ENCODE data around the gene MYO15A. TPM values are rescaled to one million over a fixed set of nuclear protein-coding genes. Genes with fewer than 3 reads are reported as not detected.

The MYO15A gene
- total RNA-seq, 1 experiment from 2014 or later = 3.5 TPM

DNA sequence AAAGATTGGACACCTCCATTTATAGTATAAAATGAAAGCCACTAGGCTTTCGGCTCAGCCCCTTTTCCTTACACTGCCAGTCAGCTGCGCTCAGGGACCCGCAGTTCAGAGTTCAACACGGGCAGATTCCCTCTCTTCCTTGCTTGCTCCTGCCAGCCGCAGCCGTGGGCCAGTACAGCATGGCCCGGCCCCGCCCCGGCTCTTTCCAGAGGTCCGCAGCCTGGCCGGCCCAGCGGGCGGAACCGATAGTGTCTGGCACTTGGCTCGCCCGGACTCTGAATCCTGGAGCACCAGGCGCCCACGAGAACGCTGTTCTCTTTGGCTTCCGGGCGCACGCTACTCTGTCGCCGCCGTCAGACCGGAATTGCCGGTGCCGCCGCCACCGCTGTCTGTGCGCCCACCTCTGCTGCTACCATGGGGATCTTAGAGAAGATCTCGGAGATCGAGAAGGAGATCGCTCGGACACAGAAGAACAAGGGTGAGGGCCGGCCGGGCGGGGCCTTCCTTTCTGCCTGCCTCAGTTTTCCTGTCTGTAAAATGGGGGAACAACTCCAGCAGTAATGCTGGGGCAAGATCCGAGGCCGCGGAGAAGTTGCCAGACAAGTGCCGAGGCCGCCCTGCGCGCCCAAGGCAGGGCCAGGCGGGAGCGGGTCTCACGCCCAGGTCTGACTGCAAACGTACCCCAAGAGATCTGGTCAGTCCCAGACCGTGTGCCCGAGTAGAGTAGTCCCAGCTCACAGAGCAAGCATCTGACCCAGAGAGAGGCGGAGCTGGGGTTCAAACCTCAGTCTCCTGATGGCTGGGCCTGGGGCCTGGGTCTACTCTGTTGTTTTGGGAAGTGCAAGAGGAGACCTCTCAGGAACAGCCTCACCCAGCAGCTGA, 20.7 kb upstream of the MYO15A start, which contains the start of gene DRG2:
DRG2 (plus strand) TSS at position 339 of the 882 bp plus-strand sequence; CDS start at position 415, 76 bp downstream.
- H3K4me2 ChIP-seq = peak within 1 kb of the TSS; percentile 87
- DNase-seq = peak; percentile 77 to 97
- H3K4me1 ChIP-seq (replicated peaks; ENCODE audit: insufficient read depth) = peaks cover 10% of the 10 kb centered on the region
- H3K79me2 ChIP-seq (ENCODE audit: low read depth) = peaks cover 37% of the 10 kb centered on the region
- no peaks in the 10 kb centered on the region for H4K20me1 ChIP-seq (ENCODE audit: insufficient read depth)
- peaks cover 15% of the 10 kb centered on the region; the same call in 1 of the 2 replicates for H3F3A ChIP-seq (ENCODE audit: insufficient read depth, low read depth)
- peak within 1 kb of the TSS; percentile 94 for H3K4me3 ChIP-seq
- ChIA-PET POLR2A (ENCODE audit: unreplicated experiment) (no interaction called here), CTCF (no interaction called here)
- intact Hi-C loops (cut with micrococcal nuclease; ENCODE audit: unreplicated experiment) = loop anchor here (2.0 kb wide), 1 partner anchor 49 kb away; the partner anchor contains the start of genes ATPAF2 and GID4
- TF ChIP-seq, protein P1, sequence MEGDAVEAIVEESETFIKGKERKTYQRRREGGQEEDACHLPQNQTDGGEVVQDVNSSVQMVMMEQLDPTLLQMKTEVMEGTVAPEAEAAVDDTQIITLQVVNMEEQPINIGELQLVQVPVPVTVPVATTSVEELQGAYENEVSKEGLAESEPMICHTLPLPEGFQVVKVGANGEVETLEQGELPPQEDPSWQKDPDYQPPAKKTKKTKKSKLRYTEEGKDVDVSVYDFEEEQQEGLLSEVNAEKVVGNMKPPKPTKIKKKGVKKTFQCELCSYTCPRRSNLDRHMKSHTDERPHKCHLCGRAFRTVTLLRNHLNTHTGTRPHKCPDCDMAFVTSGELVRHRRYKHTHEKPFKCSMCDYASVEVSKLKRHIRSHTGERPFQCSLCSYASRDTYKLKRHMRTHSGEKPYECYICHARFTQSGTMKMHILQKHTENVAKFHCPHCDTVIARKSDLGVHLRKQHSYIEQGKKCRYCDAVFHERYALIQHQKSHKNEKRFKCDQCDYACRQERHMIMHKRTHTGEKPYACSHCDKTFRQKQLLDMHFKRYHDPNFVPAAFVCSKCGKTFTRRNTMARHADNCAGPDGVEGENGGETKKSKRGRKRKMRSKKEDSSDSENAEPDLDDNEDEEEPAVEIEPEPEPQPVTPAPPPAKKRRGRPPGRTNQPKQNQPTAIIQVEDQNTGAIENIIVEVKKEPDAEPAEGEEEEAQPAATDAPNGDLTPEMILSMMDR (conservative IDR thresholded peaks at IDR 0.05) = no peak; the same call in 1 of the 2 replicates
- TF ChIP-seq EZH2 (IDR thresholded peaks at IDR 0.05; ENCODE audit: low read depth) = no peak
- H3K27me3 ChIP-seq (ENCODE audit: insufficient read depth, low read depth) = no peaks in the 10 kb centered on the region
- H3K9me2 ChIP-seq (ENCODE audit: insufficient read depth) = no peaks in the 10 kb centered on the region
- H3K27ac ChIP-seq = peak within 1 kb of the TSS; percentile 38
- no peaks in the 10 kb centered on the region for H3K9me3 ChIP-seq (ENCODE audit: insufficient read depth, low read depth)
- H2AFZ ChIP-seq = peak within 1 kb of the TSS; percentile 86
- H3K36me3 ChIP-seq (ENCODE audit: low read depth) = 0 out of 2 replicates have a peak, but pooled peaks cover 2% of the 10 kb centered on the region
- TSS peak; percentile 58 for BruUV-seq (replicated peaks)

DNA sequence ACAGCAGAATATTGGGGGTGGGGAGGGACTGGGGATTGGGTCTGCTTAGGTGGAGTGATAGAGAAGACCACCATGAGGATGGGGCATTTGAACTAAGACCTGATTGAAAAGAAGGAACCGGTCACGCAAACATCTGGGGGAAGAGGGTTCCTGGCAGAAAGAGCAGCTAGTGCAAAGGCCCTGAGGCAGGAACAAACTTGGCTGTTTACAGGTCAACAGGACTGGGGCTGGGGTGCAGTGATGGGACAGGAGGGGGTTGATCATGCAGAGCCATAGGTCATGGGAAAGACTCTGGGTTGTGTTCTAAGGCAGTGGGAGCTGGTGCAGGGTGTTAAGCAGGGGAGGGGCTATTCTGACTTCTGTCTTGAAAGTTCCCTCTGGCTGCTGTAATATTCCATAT, 18.9 kb upstream of the MYO15A start:
- POLR2A ChIA-PET (ENCODE audit: unreplicated experiment) = no interaction called here
- Histone ChIP-seq H3K36me3 (ENCODE audit: low read depth) (0 out of 2 replicates have a peak, but pooled peaks cover 13% of the 10 kb centered on the region), H3K79me2 (ENCODE audit: low read depth) (peaks cover 37% of the 10 kb centered on the region), H3K9me2 (ENCODE audit: insufficient read depth) (no peaks in the 10 kb centered on the region), H3F3A (ENCODE audit: insufficient read depth, low read depth) (peaks cover 15% of the 10 kb centered on the region; the same call in 1 of the 2 replicates), H4K20me1 (ENCODE audit: insufficient read depth) (no peaks in the 10 kb centered on the region), H2AFZ (no peak overlapping the region), H3K4me1 (replicated peaks; ENCODE audit: insufficient read depth) (peaks cover 10% of the 10 kb centered on the region), H3K27me3 (ENCODE audit: insufficient read depth, low read depth) (no peaks in the 10 kb centered on the region), H3K4me3 (no peak overlapping the region), H3K9me3 (ENCODE audit: insufficient read depth, low read depth) (no peaks in the 10 kb centered on the region), H3K4me2 (peak overlapping the region; percentile 87), H3K27ac (no peak overlapping the region)
- no TSS peak for BruUV-seq (replicated peaks)
- CTCF ChIA-PET = no interaction called here
- TF ChIP-seq, protein P1 (conservative IDR thresholded peaks at IDR 0.05) = no peak
- no peak for TF ChIP-seq EZH2 (IDR thresholded peaks at IDR 0.05; ENCODE audit: low read depth)
- intact Hi-C loops (cut with micrococcal nuclease; ENCODE audit: unreplicated experiment) = no loop called here
- DNase-seq = no peak

DNA sequence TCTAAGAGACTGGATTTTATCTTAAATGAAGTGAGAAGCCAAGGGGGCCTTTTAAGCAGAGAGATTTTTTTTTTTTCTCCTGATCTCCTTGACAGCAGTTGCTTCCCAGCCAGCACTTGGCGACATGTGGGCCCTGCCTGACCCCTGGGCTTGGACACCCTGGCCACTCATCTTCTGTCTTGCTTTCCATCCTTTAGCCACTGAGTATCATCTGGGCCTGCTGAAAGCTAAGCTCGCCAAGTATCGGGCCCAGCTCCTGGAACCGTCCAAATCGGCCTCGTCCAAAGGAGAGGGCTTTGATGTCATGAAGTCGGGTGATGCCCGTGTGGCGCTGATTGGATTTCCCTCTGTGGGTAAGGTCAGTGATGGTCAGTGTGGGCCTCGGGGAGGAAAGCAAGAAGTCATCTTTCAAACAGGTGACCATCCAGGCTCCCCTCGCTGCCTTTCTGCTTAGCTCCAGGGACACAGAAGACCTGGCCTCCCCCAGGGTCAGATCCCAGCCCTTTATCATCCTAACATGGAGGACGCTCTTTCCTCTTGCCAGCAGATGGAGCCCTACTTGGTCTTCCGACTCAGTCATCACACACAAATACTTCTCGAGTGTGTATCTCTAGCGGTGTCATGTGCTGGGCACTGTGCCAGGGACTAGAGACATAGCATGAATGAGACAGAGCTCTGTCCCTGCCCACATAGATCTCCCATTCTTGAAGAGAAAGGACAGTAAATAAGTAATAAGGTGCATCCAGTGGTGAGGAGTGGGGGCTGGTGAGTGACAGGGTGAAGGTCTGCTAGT, 14.7 kb upstream of the MYO15A start:
- no peak for DNase-seq

More for the DNA sequence above, 14.7 kb upstream of the MYO15A start:
- Histone ChIP-seq H3K27ac (no peak overlapping the region), H3F3A (ENCODE audit: insufficient read depth, low read depth) (peaks cover 15% of the 10 kb centered on the region; the same call in 1 of the 2 replicates), H3K9me3 (ENCODE audit: insufficient read depth, low read depth) (no peaks in the 10 kb centered on the region), H3K4me1 (replicated peaks; ENCODE audit: insufficient read depth) (peaks cover 7% of the 10 kb centered on the region), H3K4me2 (no peak overlapping the region), H3K9me2 (ENCODE audit: insufficient read depth) (no peaks in the 10 kb centered on the region), H2AFZ (no peak overlapping the region), H4K20me1 (ENCODE audit: insufficient read depth) (peaks cover 3% of the 10 kb centered on the region), H3K36me3 (ENCODE audit: low read depth) (peaks cover 41% of the 10 kb centered on the region), H3K4me3 (no peak overlapping the region), H3K79me2 (ENCODE audit: low read depth) (peaks cover 27% of the 10 kb centered on the region), H3K27me3 (ENCODE audit: insufficient read depth, low read depth) (no peaks in the 10 kb centered on the region)
- BruUV-seq (replicated peaks) = no TSS peak
- intact Hi-C loops (cut with micrococcal nuclease; ENCODE audit: unreplicated experiment) = no loop called here
- POLR2A ChIA-PET (ENCODE audit: unreplicated experiment) = interaction anchor here (0.7 kb wide), 1 partner anchor 169 kb away, joined by 3 read pairs; no protein-coding TSS in a partner anchor
- no peak for TF ChIP-seq EZH2 (IDR thresholded peaks at IDR 0.05; ENCODE audit: low read depth)
- TF ChIP-seq, protein P1 (conservative IDR thresholded peaks at IDR 0.05) = peak; percentile 54; the same call in 1 of the 2 replicates
- CTCF ChIA-PET = no interaction called here

Measured in PC-9 (cell line).